HCT116 (cell line): ENCODE results near the gene SEMA3E.

Source experiments
- JUND ChIP-seq: IDR thresholded peaks from 2 replicates; pipeline ENCODE4 v1.6.1; 2012
- POLR2A ChIP-seq: IDR thresholded peaks from 2 replicates; pipeline ENCODE4 v1.7.0; 2011; ENCODE audit warnings: borderline replicate concordance; ENCODE audit not compliant: insufficient read depth, insufficient read length; ENCODE audit errors: extremely low read depth
- POLR2AphosphoS5 ChIP-seq: IDR thresholded peaks from 2 replicates; pipeline ENCODE4 v1.6.1; 2011; ENCODE audit warnings: mild to moderate bottlenecking, low read depth, low read length, moderate library complexity
- SRF ChIP-seq: IDR thresholded peaks from 2 replicates; pipeline ENCODE4 v1.6.1; 2012; ENCODE audit warnings: low read depth
- TF ChIP-seq, protein P1 (sequence below): IDR thresholded peaks from 2 replicates; pipeline ENCODE4 v1.6.1; 2011; ENCODE audit warnings: mild to moderate bottlenecking, low read length, moderate library complexity; ENCODE audit not compliant: insufficient replicate concordance; ENCODE audit errors: extremely low read depth

DNA sequence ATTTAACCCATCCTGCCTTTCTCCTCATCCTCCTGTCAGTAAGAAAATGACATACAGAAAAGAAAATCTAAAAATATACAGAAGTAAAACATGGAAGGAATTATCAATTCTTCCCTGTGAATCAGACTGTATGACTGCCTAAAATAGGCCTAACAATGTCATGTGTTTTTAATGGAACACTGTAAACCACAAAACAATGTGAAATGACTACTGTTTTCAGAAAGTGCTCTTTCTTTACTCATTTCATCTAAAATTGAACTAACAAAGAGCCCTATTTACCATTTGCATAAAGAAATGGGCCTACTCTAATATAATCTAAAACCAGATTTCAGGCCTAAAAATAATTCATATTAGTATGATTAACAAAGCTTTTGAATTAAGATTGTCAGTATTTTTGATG lies 35.7 kb downstream of the SEMA3E start:
- TF ChIP-seq POLR2AphosphoS5 (no peak), SRF (no peak), JUND (no peak), POLR2A (no peak)
- TF ChIP-seq, protein P1, sequence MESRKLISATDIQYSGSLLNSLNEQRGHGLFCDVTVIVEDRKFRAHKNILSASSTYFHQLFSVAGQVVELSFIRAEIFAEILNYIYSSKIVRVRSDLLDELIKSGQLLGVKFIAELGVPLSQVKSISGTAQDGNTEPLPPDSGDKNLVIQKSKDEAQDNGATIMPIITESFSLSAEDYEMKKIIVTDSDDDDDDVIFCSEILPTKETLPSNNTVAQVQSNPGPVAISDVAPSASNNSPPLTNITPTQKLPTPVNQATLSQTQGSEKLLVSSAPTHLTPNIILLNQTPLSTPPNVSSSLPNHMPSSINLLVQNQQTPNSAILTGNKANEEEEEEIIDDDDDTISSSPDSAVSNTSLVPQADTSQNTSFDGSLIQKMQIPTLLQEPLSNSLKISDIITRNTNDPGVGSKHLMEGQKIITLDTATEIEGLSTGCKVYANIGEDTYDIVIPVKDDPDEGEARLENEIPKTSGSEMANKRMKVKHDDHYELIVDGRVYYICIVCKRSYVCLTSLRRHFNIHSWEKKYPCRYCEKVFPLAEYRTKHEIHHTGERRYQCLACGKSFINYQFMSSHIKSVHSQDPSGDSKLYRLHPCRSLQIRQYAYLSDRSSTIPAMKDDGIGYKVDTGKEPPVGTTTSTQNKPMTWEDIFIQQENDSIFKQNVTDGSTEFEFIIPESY = no peak
